Measurements from ENCODE around the gene MED7. TPM values are rescaled to one million over a fixed set of nuclear protein-coding genes. Genes with fewer than 3 reads are reported as not detected.

Gene MED7
- total and polyA plus RNA-seq, 8 donors = 4.5 to 20.7 (median 10.3) TPM; not detected in 1

GRCh38 chr5:157132281-157132612, 10.4 kb downstream of the MED7 start:
- DNase-seq = no peak
- intact Hi-C loops (cut with DNase I; ENCODE audit: low total_unique reads) = no loop called here
- Histone ChIP-seq H3K27me3 (no peaks in the 10 kb centered on the region), H3K9me3 (no peaks in the 10 kb centered on the region), H3K4me3 (no peak overlapping the region), H3K36me3 (peaks cover 0 to 8% (median 7%) of the 10 kb centered on the region in 4 donors), H3K27ac (no peak overlapping the region), H3K4me1 (peaks cover 0 to 14% (median 5%) of the 10 kb centered on the region in 4 donors)
- WGBS, 5 donors = 13 to 31% (median 18%) methylated on average over 1 of the region's 1 CpG
- TF ChIP-seq CTCF (IDR thresholded peaks at IDR 0.05) = no peak
- TF ChIP-seq POLR2A (IDR thresholded peaks at IDR 0.05) = no peak
- TF ChIP-seq POLR2AphosphoS5 (IDR thresholded peaks at IDR 0.05) = no peak
- no peak for TF ChIP-seq EP300 (IDR thresholded peaks at IDR 0.05)

GRCh38 chr5:157130925-157131324, 11.7 kb downstream of the MED7 start:
- DNase-seq = peak in 1 of 2 donors; percentile 14
- Histone ChIP-seq H3K36me3 (no peaks in the 10 kb centered on the region), H3K4me1 (peaks cover 0 to 11% (median 4%) of the 10 kb centered on the region in 4 donors), H3K9me3 (no peaks in the 10 kb centered on the region), H3K27me3 (no peaks in the 10 kb centered on the region), H3K4me3 (no peak overlapping the region), H3K27ac (no peak overlapping the region)
- intact Hi-C loops (cut with DNase I; ENCODE audit: low total_unique reads) = no loop called here
- TF ChIP-seq CTCF (IDR thresholded peaks at IDR 0.05) = no peak
- TF ChIP-seq POLR2A (IDR thresholded peaks at IDR 0.05) = no peak
- no peak for TF ChIP-seq EP300 (IDR thresholded peaks at IDR 0.05)
- TF ChIP-seq POLR2AphosphoS5 (IDR thresholded peaks at IDR 0.05) = no peak
- 60 to 74% (median 64%) methylated on average over 7 of the region's 7 CpGs for WGBS, 5 donors

- H3K27me3 ChIP-seq = no peaks in the 10 kb centered on the region
- no peak overlapping the region for H3K27ac ChIP-seq
- TF ChIP-seq POLR2A (IDR thresholded peaks at IDR 0.05) (no peak), EP300 (IDR thresholded peaks at IDR 0.05) (no peak), CTCF (IDR thresholded peaks at IDR 0.05) (no peak), POLR2AphosphoS5 (IDR thresholded peaks at IDR 0.05) (no peak)
- peaks cover 0 to 18% (median 7%) of the 10 kb centered on the region in 4 donors for H3K9me3 ChIP-seq
- DNase-seq = no peak
- H3K4me3 ChIP-seq = no peak overlapping the region
- H3K36me3 ChIP-seq = peaks cover 0 to 5% (median 0%) of the 10 kb centered on the region in 4 donors
- intact Hi-C loops (cut with DNase I; ENCODE audit: low total_unique reads) = no loop called here
- no peaks in the 10 kb centered on the region for H3K4me1 ChIP-seq
These were observed 21.0 kb downstream of the MED7 start for GRCh38 chr5:157121709-157122108.

- intact Hi-C loops (cut with DNase I; ENCODE audit: low total_unique reads) = no loop called here
- WGBS, 5 donors = 61 to 84% (median 80%) methylated on average over 1 of the region's 1 CpG
- Histone ChIP-seq H3K9me3 (peaks cover 0 to 18% (median 7%) of the 10 kb centered on the region in 4 donors), H3K27me3 (no peaks in the 10 kb centered on the region), H3K4me1 (no peaks in the 10 kb centered on the region), H3K36me3 (peaks cover 0 to 5% (median 0%) of the 10 kb centered on the region in 4 donors), H3K4me3 (no peak overlapping the region), H3K27ac (no peak overlapping the region)
- TF ChIP-seq POLR2AphosphoS5 (IDR thresholded peaks at IDR 0.05) (no peak), CTCF (IDR thresholded peaks at IDR 0.05) (no peak), POLR2A (IDR thresholded peaks at IDR 0.05) (no peak), EP300 (IDR thresholded peaks at IDR 0.05) (no peak)
- no peak for DNase-seq
These were observed 22.6 kb downstream of the MED7 start for GRCh38 chr5:157120102-157120501.

All from stomach (tissue), 9 donors.